HUDEP-2 (cell line): ENCODE measurements around the gene ATG7.

Source experiments
- DNase-seq, 76 experiments: peaks; one replicate each; lab custom pipeline; 2025; ENCODE audit not compliant: unreplicated experiment in 76 of 76; lab: John Stamatoyannopoulos, UW

The ATG7 gene

GRCh38 chr3:11602239-11602840 is 330.1 kb downstream of the ATG7 start:
- no peak for DNase-seq

GRCh38 chr3:11602886-11603527 is 330.8 kb downstream of the ATG7 start:
- DNase-seq: no peak

- no peak for DNase-seq
Measured at GRCh38 chr3:11603628-11604027, 331.4 kb downstream of the ATG7 start.

GRCh38 chr3:11604139-11604892 is 332.1 kb downstream of the ATG7 start:
- DNase-seq: peak in 57 of 76 experiments; percentile 7 to 80 (median 40)

- DNase-seq: no peak
Measured at GRCh38 chr3:11605398-11605797, 333.2 kb downstream of the ATG7 start.

- DNase-seq: peak in 11 of 76 experiments; percentile 4 to 35 (median 14)
Measured at GRCh38 chr3:11606090-11606784, 334.0 kb downstream of the ATG7 start.

- no peak for DNase-seq
Measured at GRCh38 chr3:11606865-11607440, 334.8 kb downstream of the ATG7 start.
